ENCODE results near the gene SMCO4. TPM values are rescaled to one million over a fixed set of nuclear protein-coding genes. Genes with fewer than 3 reads are reported as not detected.
A peak's percentile ranks its signal among the peaks of the same experiment; 100 is the strongest.

SMCO4 gene
- total RNA-seq, 6 experiments from 2014 or later, result 43.5 to 106 (median 51.8) TPM

DNA sequence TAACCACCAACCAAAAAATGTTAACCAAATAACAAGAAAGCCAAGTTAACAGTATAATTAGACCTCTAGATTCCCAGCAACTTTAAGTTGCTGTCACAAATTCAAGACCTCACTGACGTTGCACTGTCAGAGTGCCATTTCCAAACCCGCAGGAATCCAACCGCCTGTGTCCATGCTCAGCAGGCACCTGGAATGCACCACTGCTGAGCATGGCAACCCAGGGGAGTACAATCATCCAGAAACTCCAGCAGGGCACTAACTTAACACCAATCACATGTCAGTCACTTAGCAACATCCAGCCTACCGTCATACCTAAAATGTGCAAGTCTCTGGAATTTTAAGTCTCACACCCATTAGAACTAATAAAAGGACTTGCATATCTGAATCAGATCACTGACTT is 48.8 kb downstream of the SMCO4 start:
- H3K36me3 ChIP-seq, result no peaks in the 10 kb centered on the region
- DNase-seq (no peak), ATAC-seq (no peak)
- H3K27ac ChIP-seq, result peak overlapping the region in 1 of 3 donors; percentile 49
- H3K27me3 ChIP-seq, result no peaks in the 10 kb centered on the region
- intact Hi-C loops (cut with DNase I), result loop anchor here in 1 of 2 donors (5.0 kb wide), 1 partner anchor 43 kb away; no protein-coding TSS in a partner anchor
- no peaks in the 10 kb centered on the region for H3K9me3 ChIP-seq
- WGBS (ENCODE audit: insufficient coverage, low coverage, low lambda C conversion rate, missing lambda C conversion rate), result 69% methylated on average over 4 of the region's 4 CpGs
- no peak overlapping the region for H3K4me3 ChIP-seq
- H3K4me1 ChIP-seq, result peaks cover 0 to 54% (median 25%) of the 10 kb centered on the region in 4 donors
- TF ChIP-seq, protein P1, sequence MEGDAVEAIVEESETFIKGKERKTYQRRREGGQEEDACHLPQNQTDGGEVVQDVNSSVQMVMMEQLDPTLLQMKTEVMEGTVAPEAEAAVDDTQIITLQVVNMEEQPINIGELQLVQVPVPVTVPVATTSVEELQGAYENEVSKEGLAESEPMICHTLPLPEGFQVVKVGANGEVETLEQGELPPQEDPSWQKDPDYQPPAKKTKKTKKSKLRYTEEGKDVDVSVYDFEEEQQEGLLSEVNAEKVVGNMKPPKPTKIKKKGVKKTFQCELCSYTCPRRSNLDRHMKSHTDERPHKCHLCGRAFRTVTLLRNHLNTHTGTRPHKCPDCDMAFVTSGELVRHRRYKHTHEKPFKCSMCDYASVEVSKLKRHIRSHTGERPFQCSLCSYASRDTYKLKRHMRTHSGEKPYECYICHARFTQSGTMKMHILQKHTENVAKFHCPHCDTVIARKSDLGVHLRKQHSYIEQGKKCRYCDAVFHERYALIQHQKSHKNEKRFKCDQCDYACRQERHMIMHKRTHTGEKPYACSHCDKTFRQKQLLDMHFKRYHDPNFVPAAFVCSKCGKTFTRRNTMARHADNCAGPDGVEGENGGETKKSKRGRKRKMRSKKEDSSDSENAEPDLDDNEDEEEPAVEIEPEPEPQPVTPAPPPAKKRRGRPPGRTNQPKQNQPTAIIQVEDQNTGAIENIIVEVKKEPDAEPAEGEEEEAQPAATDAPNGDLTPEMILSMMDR (IDR thresholded peaks at IDR 0.05), result no peak
- TF ChIP-seq POLR2A (IDR thresholded peaks at IDR 0.05), result no peak

DNA sequence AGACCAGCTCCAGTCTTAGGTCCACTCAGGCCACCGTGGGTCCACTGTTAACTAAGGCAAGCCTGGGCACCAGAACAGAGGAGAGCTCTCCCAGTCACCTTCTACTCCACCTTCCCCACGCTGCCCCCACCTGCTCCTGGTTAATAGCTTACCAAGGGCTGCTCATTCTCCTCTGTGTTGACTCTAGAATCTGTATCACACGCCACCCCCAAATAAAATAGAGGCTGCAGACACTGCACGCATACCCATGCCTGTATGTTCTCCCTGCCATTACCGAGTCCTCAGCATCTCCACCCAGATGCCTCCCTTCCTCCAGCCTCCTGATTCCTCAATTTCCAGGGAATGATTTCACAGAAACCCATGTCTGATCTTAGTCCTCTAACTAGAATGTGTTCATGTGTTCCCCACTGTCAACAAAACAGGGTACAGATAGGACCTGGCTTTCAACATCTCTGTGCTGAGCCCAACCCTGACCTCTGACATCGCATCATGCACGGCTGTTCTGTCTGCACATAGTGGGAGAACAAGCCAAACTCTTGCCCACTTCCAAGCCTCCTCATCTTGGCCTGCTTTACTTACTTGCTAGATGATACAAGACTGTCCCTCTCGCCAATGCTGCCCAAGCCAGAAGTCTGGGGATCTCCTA is 49.8 kb downstream of the SMCO4 start:
- WGBS (ENCODE audit: insufficient coverage, low coverage, low lambda C conversion rate, missing lambda C conversion rate), result 29% methylated on average over 7 of the region's 8 CpGs
- ATAC-seq (peak; percentile 88 to 92 (median 90)), DNase-seq (peak; percentile 76 to 92 (median 91))
- Histone ChIP-seq H3K27me3 (no peaks in the 10 kb centered on the region), H3K27ac (peak overlapping the region in 2 of 3 donors; percentile 49 to 68), H3K4me1 (peaks cover 0 to 54% (median 25%) of the 10 kb centered on the region in 4 donors), H3K4me3 (no peak overlapping the region), H3K36me3 (no peaks in the 10 kb centered on the region), H3K9me3 (no peaks in the 10 kb centered on the region)
- TF ChIP-seq, protein P1 (IDR thresholded peaks at IDR 0.05), result no peak
- no peak for TF ChIP-seq POLR2A (IDR thresholded peaks at IDR 0.05)
- intact Hi-C loops (cut with DNase I), result loop anchor here in 1 of 2 donors (5.0 kb wide), 1 partner anchor 44 kb away; no protein-coding TSS in a partner anchor

DNA sequence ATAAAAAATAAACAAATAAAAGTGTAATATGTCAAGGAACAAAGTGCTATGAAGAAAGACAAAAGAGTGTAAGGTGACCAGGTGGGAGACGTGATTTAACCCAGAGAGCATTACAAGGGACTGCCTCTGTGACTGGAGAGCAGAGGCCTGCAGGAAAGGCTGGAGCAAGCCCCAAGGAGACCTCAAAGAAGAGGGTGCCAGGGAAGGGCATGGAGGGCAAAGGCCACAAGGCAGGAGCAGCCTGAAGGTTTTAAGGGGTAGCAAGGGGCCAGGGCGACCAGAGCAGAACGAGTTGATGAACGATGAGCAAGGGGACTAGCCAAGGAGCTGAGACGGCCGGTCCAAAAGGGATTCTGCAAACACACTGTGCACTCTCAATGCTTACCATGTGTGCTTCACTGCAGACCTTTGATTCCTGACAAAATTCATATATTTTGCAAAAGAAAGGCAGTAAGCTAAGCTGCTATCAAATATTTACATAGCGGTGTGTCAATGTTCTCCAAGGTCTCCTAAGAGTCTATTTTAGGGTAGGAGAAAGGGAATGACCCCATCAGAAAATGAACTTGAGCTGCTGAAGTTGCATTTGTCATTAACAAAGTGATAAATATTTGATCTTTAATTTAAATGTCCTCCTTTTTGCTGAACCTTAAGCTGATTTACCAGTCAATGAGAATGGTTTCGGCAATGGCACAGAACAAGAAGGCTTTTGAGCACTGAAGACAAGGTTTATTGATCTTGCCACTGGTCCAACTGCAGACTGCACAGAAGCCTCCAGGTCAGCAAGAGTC is 50.5 kb downstream of the SMCO4 start:
- Histone ChIP-seq H3K27me3 (no peaks in the 10 kb centered on the region), H3K36me3 (no peaks in the 10 kb centered on the region), H3K9me3 (no peaks in the 10 kb centered on the region), H3K4me3 (no peak overlapping the region), H3K4me1 (peaks cover 0 to 59% (median 27%) of the 10 kb centered on the region in 4 donors), H3K27ac (peak overlapping the region in 2 of 3 donors; percentile 49 to 68)
- DNase-seq, result no peak
- intact Hi-C loops (cut with DNase I), result loop anchor here in 1 of 2 donors (5.0 kb wide), 1 partner anchor 45 kb away; no protein-coding TSS in a partner anchor
- WGBS (ENCODE audit: insufficient coverage, low coverage, low lambda C conversion rate, missing lambda C conversion rate), result 30% methylated on average over 8 of the region's 8 CpGs
- TF ChIP-seq, protein P1 (IDR thresholded peaks at IDR 0.05), result no peak
- TF ChIP-seq POLR2A (IDR thresholded peaks at IDR 0.05), result no peak
- peak; percentile 17 to 58 (median 34) for ATAC-seq

DNA sequence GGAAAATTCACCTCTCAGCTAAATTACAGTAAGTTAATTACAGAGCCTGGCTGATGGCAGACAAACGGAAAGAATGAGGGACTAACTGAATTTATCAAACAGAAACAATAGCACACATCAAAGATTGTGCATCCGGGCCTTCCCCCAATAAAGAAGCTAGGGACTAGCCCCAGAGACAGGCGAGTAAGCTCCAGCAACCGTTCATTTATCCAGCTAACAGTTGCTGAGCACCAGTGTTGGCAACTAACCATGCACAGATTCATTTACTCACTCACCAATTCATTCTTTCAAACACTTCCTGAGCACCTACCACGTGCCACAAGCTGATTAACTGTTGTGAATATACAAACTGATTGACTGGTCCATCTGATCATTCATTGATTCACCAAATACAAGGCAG is 51.2 kb downstream of the SMCO4 start:
- DNase-seq, result no peak
- Histone ChIP-seq H3K9me3 (no peaks in the 10 kb centered on the region), H3K36me3 (no peaks in the 10 kb centered on the region), H3K4me1 (peaks cover 0 to 66% (median 31%) of the 10 kb centered on the region in 4 donors), H3K27ac (peak overlapping the region in 2 of 3 donors; percentile 49 to 68), H3K27me3 (no peaks in the 10 kb centered on the region), H3K4me3 (no peak overlapping the region)
- TF ChIP-seq, protein P1 (IDR thresholded peaks at IDR 0.05), result no peak
- TF ChIP-seq POLR2A (IDR thresholded peaks at IDR 0.05), result no peak
- intact Hi-C loops (cut with DNase I), result loop anchor here in 1 of 2 donors (5.0 kb wide), 1 partner anchor 45 kb away; no protein-coding TSS in a partner anchor
- WGBS (ENCODE audit: insufficient coverage, low coverage, low lambda C conversion rate, missing lambda C conversion rate), result 55% methylated on average over 5 of the region's 5 CpGs
- ATAC-seq, result no peak
